GM12892 (cell line): ENCODE measurements around the gene SHC3.

Source experiments
- POLR2A ChIP-seq: IDR thresholded peaks from 2 replicates; pipeline ENCODE4 v1.6.1; 2011; ENCODE audit warnings: low read depth, low read length, control low read depth
- POLR2AphosphoS5 ChIP-seq: IDR thresholded peaks from 2 replicates; pipeline ENCODE4 v1.6.1; 2011; ENCODE audit warnings: low read depth, low read length, control low read depth
- TAF1 ChIP-seq: IDR thresholded peaks from 2 replicates; pipeline ENCODE4 v1.6.1; 2011; ENCODE audit warnings: low read depth, mild to moderate bottlenecking, control low read depth, low read length, borderline replicate concordance

- TF ChIP-seq POLR2A (no peak), TAF1 (no peak), POLR2AphosphoS5 (no peak)
Observed at GRCh38 chr9:89022001-89022759, 156.4 kb downstream of the SHC3 start.
